Fibroblast of mammary gland (primary cell): ENCODE results near the gene ITPRIP.

Experiments used
- DNase-seq: peaks from one replicate; pipeline ENCODE4 v3.0.0-alpha.2; 2010; ENCODE audit warnings: low read depth
- H3K4me3 ChIP-seq: 2 replicates; pipeline ENCODE4 v1.5.1; 2011; ENCODE audit warnings: low read depth, mild to moderate bottlenecking, low read length, moderate library complexity; ENCODE audit not compliant: control insufficient read depth
- TF ChIP-seq, protein P1 (sequence below): conservative IDR thresholded peaks from 2 replicates; pipeline ENCODE4 v1.5.1; 2011; ENCODE audit warnings: low read depth, low read length, inconsistent platforms; ENCODE audit not compliant: control insufficient read depth, insufficient read depth

The ITPRIP gene

DNA sequence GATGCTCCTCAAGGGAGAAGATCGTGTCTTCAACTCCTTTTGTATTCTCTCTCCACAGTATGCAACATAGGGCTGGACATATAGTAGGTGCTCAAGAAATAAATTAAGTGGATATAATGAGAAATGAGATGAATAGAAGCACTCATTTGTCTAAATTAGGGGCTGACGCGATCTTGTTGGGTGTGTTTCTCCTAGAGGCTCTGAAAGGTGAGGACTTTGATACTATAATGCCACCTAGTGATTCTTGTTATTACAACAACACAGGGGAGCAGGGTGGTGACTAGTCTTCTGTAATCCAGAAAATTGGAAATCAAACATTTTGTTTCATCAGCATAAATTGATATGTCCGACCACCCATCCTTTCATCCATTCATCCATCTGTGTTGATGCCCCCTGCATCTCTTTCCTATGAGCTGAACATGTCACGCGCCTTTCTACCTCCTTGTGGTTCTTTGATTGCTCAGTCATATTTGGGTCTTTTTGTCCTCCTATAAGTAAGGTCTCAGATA lies 11.9 kb upstream of the ITPRIP start:
- TF ChIP-seq, protein P1, sequence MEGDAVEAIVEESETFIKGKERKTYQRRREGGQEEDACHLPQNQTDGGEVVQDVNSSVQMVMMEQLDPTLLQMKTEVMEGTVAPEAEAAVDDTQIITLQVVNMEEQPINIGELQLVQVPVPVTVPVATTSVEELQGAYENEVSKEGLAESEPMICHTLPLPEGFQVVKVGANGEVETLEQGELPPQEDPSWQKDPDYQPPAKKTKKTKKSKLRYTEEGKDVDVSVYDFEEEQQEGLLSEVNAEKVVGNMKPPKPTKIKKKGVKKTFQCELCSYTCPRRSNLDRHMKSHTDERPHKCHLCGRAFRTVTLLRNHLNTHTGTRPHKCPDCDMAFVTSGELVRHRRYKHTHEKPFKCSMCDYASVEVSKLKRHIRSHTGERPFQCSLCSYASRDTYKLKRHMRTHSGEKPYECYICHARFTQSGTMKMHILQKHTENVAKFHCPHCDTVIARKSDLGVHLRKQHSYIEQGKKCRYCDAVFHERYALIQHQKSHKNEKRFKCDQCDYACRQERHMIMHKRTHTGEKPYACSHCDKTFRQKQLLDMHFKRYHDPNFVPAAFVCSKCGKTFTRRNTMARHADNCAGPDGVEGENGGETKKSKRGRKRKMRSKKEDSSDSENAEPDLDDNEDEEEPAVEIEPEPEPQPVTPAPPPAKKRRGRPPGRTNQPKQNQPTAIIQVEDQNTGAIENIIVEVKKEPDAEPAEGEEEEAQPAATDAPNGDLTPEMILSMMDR: peak; percentile 66
- DNase-seq: peak; percentile 84
- no peak overlapping the region for H3K4me3 ChIP-seq

DNA sequence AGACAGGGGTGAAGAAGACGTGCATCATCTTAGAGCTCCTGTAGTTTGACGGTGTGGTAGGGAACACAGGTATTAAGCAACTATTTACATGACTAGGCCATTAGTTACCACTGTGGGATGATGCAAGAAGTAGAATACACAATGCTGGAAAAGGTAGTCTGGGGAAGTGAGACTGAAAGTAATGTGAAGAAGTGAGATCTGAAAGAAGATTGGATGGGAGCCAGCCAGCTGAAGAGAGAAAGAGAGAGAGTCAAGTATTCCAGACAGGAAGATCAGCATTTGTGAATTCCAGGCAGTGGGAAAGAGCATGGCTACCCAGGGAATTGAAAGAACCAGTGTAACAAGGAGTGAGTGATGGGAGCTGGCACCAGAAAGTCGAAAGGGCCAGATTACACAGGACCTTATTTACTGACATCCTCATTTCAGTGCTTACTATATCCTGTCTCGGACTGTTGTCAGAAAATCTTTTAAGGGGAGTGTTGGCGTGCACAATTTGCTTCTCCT lies 11.4 kb upstream of the ITPRIP start:
- no peak overlapping the region for H3K4me3 ChIP-seq
- peak; percentile 79 for DNase-seq
- TF ChIP-seq, protein P1: no peak

- TF ChIP-seq, protein P1: no peak
- DNase-seq: no peak
- H3K4me3 ChIP-seq: no peak overlapping the region
Observed at GRCh38 chr10:104348601-104349000, 10.3 kb upstream of the ITPRIP start.

DNA sequence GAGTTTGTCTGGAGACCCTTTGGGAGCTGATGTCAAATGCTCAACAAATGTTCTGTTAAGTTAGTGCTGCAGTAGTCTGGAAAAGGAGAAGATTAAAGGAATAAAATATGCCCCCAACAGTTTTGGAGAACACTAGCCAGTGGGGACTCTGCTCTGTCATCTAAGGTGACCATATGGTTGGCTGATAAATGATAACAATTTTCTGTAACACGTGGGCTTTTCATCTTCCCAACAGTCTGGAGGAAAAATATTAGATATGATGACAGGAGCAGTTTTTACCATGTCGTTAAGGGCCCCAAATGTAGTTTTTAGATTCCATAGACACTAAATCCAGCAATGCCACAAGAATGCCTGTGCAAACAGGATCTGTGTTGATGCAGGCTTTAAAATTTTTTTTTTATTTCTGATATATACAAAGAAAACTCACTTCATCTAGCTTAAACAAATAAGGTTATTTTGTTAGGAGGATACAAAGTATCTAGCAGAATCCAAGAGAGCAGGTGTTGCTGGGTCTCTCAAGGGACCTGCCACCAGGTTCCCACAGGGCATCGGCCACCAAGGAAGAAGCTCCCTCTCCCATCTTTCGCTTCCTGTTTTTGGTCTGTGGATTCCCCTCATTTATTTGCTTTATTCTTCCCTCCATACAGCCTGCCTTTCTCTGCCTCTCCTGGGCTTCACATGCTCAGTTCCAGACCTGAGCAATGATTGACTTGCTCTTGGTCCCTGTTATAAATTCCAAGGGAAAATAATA lies 9.2 kb upstream of the ITPRIP start:
- TF ChIP-seq, protein P1: no peak
- H3K4me3 ChIP-seq: no peak overlapping the region
- no peak for DNase-seq

DNA sequence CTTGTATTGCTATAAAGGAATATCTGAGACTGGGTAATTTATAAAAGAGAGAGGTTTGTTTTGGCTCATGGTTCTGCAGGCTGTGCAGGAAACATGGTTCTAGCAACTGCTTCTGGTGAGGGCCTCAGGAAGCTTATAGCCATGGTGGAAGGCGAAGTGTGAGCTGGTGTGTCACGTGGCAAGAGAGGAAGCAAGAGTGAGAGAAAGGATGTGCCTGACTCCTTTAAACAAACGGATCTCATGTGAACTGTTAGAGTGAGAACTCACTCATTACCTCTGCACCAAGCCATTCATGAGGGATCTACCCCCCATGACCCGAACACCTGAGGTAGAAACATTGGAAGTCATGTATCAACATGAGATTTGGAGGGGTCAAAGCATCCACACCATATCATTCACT lies 7.7 kb upstream of the ITPRIP start:
- DNase-seq: no peak
- TF ChIP-seq, protein P1: no peak
- no peak overlapping the region for H3K4me3 ChIP-seq

- TF ChIP-seq, protein P1: no peak
- H3K4me3 ChIP-seq: no peak overlapping the region
- DNase-seq: no peak
Observed at GRCh38 chr10:104345515-104345914, 7.2 kb upstream of the ITPRIP start.
